OCI-LY3 (cell line): ENCODE data around the gene C17orf100.

Experiments
- H2AFZ ChIP-seq: fragments of 200-600, 300-600 bp; shearing (Covaris generic); 2 replicates; pipeline ENCODE4 v1.6.0; 2014; ENCODE audit warnings: antibody characterized with exemption, low read depth, low read length
- H3K27ac ChIP-seq: fragments of 200-600, 300-600 bp; sonication (generic); 2 replicates; pipeline ENCODE4 v1.5.1; 2014; ENCODE audit warnings: mild to moderate bottlenecking, low read length, moderate library complexity, mixed read lengths
- H3K27me3 ChIP-seq: fragments of 200-600, 300-600 bp; sonication (generic); 2 replicates; pipeline ENCODE4 v1.6.1; 2014; ENCODE audit warnings: low read depth, low read length, mixed read lengths
- H3K36me3 ChIP-seq: fragments of 200-600, 300-600 bp; sonication (generic); replicated peaks from 2 replicates; pipeline ENCODE3; 2014; ENCODE audit warnings: low read depth, low read length, mixed read lengths
- H3K4me1 ChIP-seq: fragments of 300-600, 200-600 bp; sonication (generic); 2 replicates; pipeline ENCODE4 v1.6.1; 2014; ENCODE audit warnings: low read length, mixed read lengths
- H3K4me2 ChIP-seq: fragments of 200-600, 300-600 bp; sonication (generic); 2 replicates; pipeline ENCODE4 v1.6.1; 2014; ENCODE audit warnings: low read length, mixed read lengths
- H3K4me3 ChIP-seq: fragments of 300-600, 200-600 bp; sonication (generic); 2 replicates; pipeline ENCODE4 v1.5.1; 2014; ENCODE audit warnings: antibody characterized with exemption, mild to moderate bottlenecking, low read length, moderate library complexity
- H3K79me2 ChIP-seq: fragments of 300-600, 200-600 bp; shearing (Covaris generic); 2 replicates; pipeline ENCODE4 v1.6.1; 2014; ENCODE audit warnings: mild to moderate bottlenecking, low read length, mixed read lengths
- H3K9ac ChIP-seq: fragments of 300-600, 200-600 bp; shearing (Covaris generic); 2 replicates; pipeline ENCODE4 v1.6.0; 2014; ENCODE audit warnings: mild to moderate bottlenecking, low read length, moderate library complexity
- H3K9me3 ChIP-seq: fragments of 200-600, 300-600 bp; shearing (Covaris generic); 2 replicates; pipeline ENCODE4 v1.6.1; 2014; ENCODE audit warnings: low read length, mixed read lengths; ENCODE audit not compliant: insufficient read depth
- H4K20me1 ChIP-seq: fragments of 200-600, 300-600 bp; sonication (generic); 2 replicates; pipeline ENCODE4 v1.6.1; 2016; ENCODE audit warnings: low read length, mixed read lengths; ENCODE audit not compliant: insufficient read depth
- CTCF ChIP-seq: fragments of 200-600, 300-600 bp; sonication (generic); IDR thresholded peaks from 2 replicates; pipeline ENCODE4 v1.5.1; 2014; ENCODE audit warnings: antibody characterized with exemption, low read length, low read depth
- EZH2phosphoT487 ChIP-seq: fragments of 200-600 bp; shearing (Covaris generic); IDR thresholded peaks from 2 replicates; pipeline ENCODE4 v1.6.1; 2018; ENCODE audit warnings: antibody characterized with exemption, mixed run types, low read depth

Gene C17orf100

GRCh38 chr17:6684881-6685767 is 33.6 kb downstream of the C17orf100 start:
- H3K9me3 ChIP-seq: no peaks in the 10 kb centered on the region
- no peaks in the 10 kb centered on the region for H3K79me2 ChIP-seq
- no peaks in the 10 kb centered on the region for H3K4me1 ChIP-seq
- no peak overlapping the region for H2AFZ ChIP-seq
- H4K20me1 ChIP-seq: no peaks in the 10 kb centered on the region
- H3K4me3 ChIP-seq: no peak overlapping the region
- no peak overlapping the region for H3K27ac ChIP-seq
- no peak overlapping the region for H3K9ac ChIP-seq
- TF ChIP-seq CTCF (no peak), EZH2phosphoT487 (no peak)
- H3K36me3 ChIP-seq: no peaks in the 10 kb centered on the region
- H3K4me2 ChIP-seq: no peak overlapping the region
- no peaks in the 10 kb centered on the region for H3K27me3 ChIP-seq

- Histone ChIP-seq H4K20me1 (no peaks in the 10 kb centered on the region), H2AFZ (no peak overlapping the region), H3K4me3 (no peak overlapping the region), H3K4me1 (no peaks in the 10 kb centered on the region), H3K4me2 (no peak overlapping the region), H3K79me2 (no peaks in the 10 kb centered on the region), H3K27ac (no peak overlapping the region), H3K9me3 (no peaks in the 10 kb centered on the region), H3K36me3 (no peaks in the 10 kb centered on the region), H3K27me3 (no peaks in the 10 kb centered on the region), H3K9ac (no peak overlapping the region)
- TF ChIP-seq EZH2phosphoT487 (no peak), CTCF (no peak)
Measured at GRCh38 chr17:6686026-6686425, 34.5 kb downstream of the C17orf100 start.

- no peaks in the 10 kb centered on the region for H3K9me3 ChIP-seq
- no peak overlapping the region for H2AFZ ChIP-seq
- H3K4me3 ChIP-seq: no peak overlapping the region
- H3K36me3 ChIP-seq: no peaks in the 10 kb centered on the region
- no peak overlapping the region for H3K4me2 ChIP-seq
- no peak overlapping the region for H3K27ac ChIP-seq
- no peaks in the 10 kb centered on the region for H3K4me1 ChIP-seq
- no peak overlapping the region for H3K9ac ChIP-seq
- H4K20me1 ChIP-seq: no peaks in the 10 kb centered on the region
- H3K27me3 ChIP-seq: no peaks in the 10 kb centered on the region
- no peaks in the 10 kb centered on the region for H3K79me2 ChIP-seq
- TF ChIP-seq EZH2phosphoT487 (no peak), CTCF (no peak)
Measured at GRCh38 chr17:6688944-6689343, 37.4 kb downstream of the C17orf100 start.

- no peak for TF ChIP-seq CTCF
- TF ChIP-seq EZH2phosphoT487: no peak
- peaks cover 5% of the 10 kb centered on the region; the same call in 1 of the 2 replicates for H3K27me3 ChIP-seq
- no peaks in the 10 kb centered on the region for H3K4me1 ChIP-seq
- no peak overlapping the region for H3K9ac ChIP-seq
- H3K9me3 ChIP-seq: no peaks in the 10 kb centered on the region
- H3K4me2 ChIP-seq: no peak overlapping the region
- no peaks in the 10 kb centered on the region for H4K20me1 ChIP-seq
- no peak overlapping the region for H2AFZ ChIP-seq
- H3K36me3 ChIP-seq: no peaks in the 10 kb centered on the region
- no peak overlapping the region for H3K27ac ChIP-seq
- H3K79me2 ChIP-seq: no peaks in the 10 kb centered on the region
- no peak overlapping the region for H3K4me3 ChIP-seq
Measured at GRCh38 chr17:6690641-6691040, 39.1 kb downstream of the C17orf100 start.
